Neural cell (in vitro differentiated cells): Measurements from ENCODE around the gene PPOX. TPM values are rescaled to one million over a fixed set of nuclear protein-coding genes. Genes with fewer than 3 reads are reported as not detected.

Experiments
- H2AFZ ChIP-seq: fragments of 200-600, 300-800 bp; sonication (generic), shearing (Covaris generic); 2 replicates; pipeline ENCODE4 v1.6.0; 2014; ENCODE audit warnings: low read depth, mild to moderate bottlenecking, antibody characterized with exemption, low read length, moderate library complexity
- H3F3A ChIP-seq: fragments of 200-600 bp; shearing (Covaris generic); 2 replicates; pipeline ENCODE4 v1.6.1; 2016; ENCODE audit warnings: mild to moderate bottlenecking, moderate library complexity, mixed read lengths, antibody characterized with exemption, low read length; ENCODE audit not compliant: insufficient read depth, poor library complexity, severe bottlenecking
- H3K27ac ChIP-seq: fragments of 200-600, 300-800 bp; sonication (generic), shearing (Covaris generic); 2 replicates; pipeline ENCODE4 v1.5.1; 2014; ENCODE audit warnings: mild to moderate bottlenecking, low read length, moderate library complexity
- H3K27me3 ChIP-seq: fragments of 300-800, 200-600 bp; sonication (generic), shearing (Covaris generic); 2 replicates; pipeline ENCODE4 v1.6.0; 2014; ENCODE audit warnings: mild to moderate bottlenecking, low read depth, low read length, moderate library complexity; ENCODE audit not compliant: insufficient read depth
- H3K36me3 ChIP-seq: fragments of 300-800, 200-600 bp; sonication (generic), shearing (Covaris generic); 2 replicates; pipeline ENCODE4 v1.5.1; 2014; ENCODE audit warnings: mild to moderate bottlenecking, antibody characterized with exemption, low read length, moderate library complexity; ENCODE audit not compliant: insufficient read depth
- H3K4me2 ChIP-seq: fragments of 300-800, 200-600 bp; sonication (generic), shearing (Covaris generic); 2 replicates; pipeline ENCODE4 v1.6.0; 2014; ENCODE audit warnings: mild to moderate bottlenecking, low read length
- H3K4me3 ChIP-seq: fragments of 300-800, 200-600 bp; sonication (generic), shearing (Covaris generic); 2 replicates; pipeline ENCODE4 v1.5.1; 2014; ENCODE audit warnings: mild to moderate bottlenecking, low read length, moderate library complexity
- H3K79me2 ChIP-seq: fragments of 200-600 bp; shearing (Covaris generic); replicated peaks from 2 replicates; pipeline ENCODE4 v1.6.0; 2014; ENCODE audit warnings: mild to moderate bottlenecking, low read length, moderate library complexity; ENCODE audit not compliant: insufficient read depth
- H3K9ac ChIP-seq: fragments of 300-800, 200-600 bp; sonication (generic), shearing (Covaris generic); 2 replicates; pipeline ENCODE4 v1.6.1; 2016; ENCODE audit warnings: mild to moderate bottlenecking, low read length, mixed read lengths
- H3K9me2 ChIP-seq: fragments of 200-600 bp; shearing (Covaris generic); 2 replicates; pipeline ENCODE4 v1.6.1; 2016; ENCODE audit warnings: mild to moderate bottlenecking, low read length, mixed read lengths; ENCODE audit not compliant: insufficient read depth
- H3K9me3 ChIP-seq: fragments of 200-600, 300-800 bp; sonication (generic), shearing (Covaris generic); 2 replicates; pipeline ENCODE4 v1.6.1; 2016; ENCODE audit warnings: mild to moderate bottlenecking, mixed run types, low read length, moderate library complexity, mixed read lengths
- H4K20me1 ChIP-seq: fragments of 200-600 bp; shearing (Covaris generic); 2 replicates; pipeline ENCODE4 v1.6.1; 2016; ENCODE audit warnings: mild to moderate bottlenecking, mixed run types; ENCODE audit not compliant: insufficient read depth
- EP300 ChIP-seq: fragments of 450-650 bp; conservative IDR thresholded peaks from 2 replicates; pipeline ENCODE4 v1.6.1; 2014; ENCODE audit warnings: antibody characterized with exemption, mild to moderate bottlenecking, moderate library complexity; ENCODE audit not compliant: poor library complexity, severe bottlenecking
- EZH2 ChIP-seq: fragments of 200-600, 300-800 bp; shearing (Covaris generic), sonication (generic); IDR thresholded peaks from 2 replicates; pipeline ENCODE4 v1.6.1; 2014; ENCODE audit warnings: antibody characterized with exemption, low read length, borderline replicate concordance, mild to moderate bottlenecking; ENCODE audit not compliant: insufficient read depth, poor library complexity, severe bottlenecking
- MXI1 ChIP-seq: fragments of 450-650 bp; conservative IDR thresholded peaks from 2 replicates; pipeline ENCODE4 v1.6.1; 2014; ENCODE audit warnings: antibody characterized with exemption, mild to moderate bottlenecking; ENCODE audit not compliant: poor library complexity, severe bottlenecking
- POLR2AphosphoS5 ChIP-seq: IDR thresholded peaks from 2 replicates; pipeline ENCODE4 v1.6.1; 2012
- RAD21 ChIP-seq: fragments of 450-650 bp; conservative IDR thresholded peaks from 2 replicates; pipeline ENCODE4 v1.6.1; 2014; ENCODE audit warnings: antibody characterized with exemption, mild to moderate bottlenecking, moderate library complexity
- SMC3 ChIP-seq: fragments of 450-650 bp; conservative IDR thresholded peaks from 2 replicates; pipeline ENCODE4 v1.6.1; 2014; ENCODE audit warnings: antibody characterized with exemption, mild to moderate bottlenecking, moderate library complexity; ENCODE audit not compliant: poor library complexity
- TAF1 ChIP-seq: IDR thresholded peaks from 2 replicates; pipeline ENCODE4 v1.6.1; 2012; ENCODE audit warnings: low read depth
- polyA plus RNA-seq: library from polyadenylated mRNA; depleted of rRNA; stranded (reverse); fragments of >200 nt; gene quantifications from 2 replicates; pipeline ENCODE4 v1.2.3, GENCODE V29; 2014
- TF ChIP-seq, protein P1 (sequence below): IDR thresholded peaks from 2 replicates; pipeline ENCODE4 v1.6.1; 2012; ENCODE audit warnings: borderline replicate concordance
- TF ChIP-seq, protein P2 (sequence below): fragments of 450-650 bp; IDR thresholded peaks from 2 replicates; pipeline ENCODE4 v1.5.1; 2014; ENCODE audit warnings: antibody characterized with exemption, mild to moderate bottlenecking, moderate library complexity; ENCODE audit not compliant: poor library complexity, severe bottlenecking

The PPOX gene
- polyA plus RNA-seq, 1 donor from 2014 or later = 93.9 TPM

DNA sequence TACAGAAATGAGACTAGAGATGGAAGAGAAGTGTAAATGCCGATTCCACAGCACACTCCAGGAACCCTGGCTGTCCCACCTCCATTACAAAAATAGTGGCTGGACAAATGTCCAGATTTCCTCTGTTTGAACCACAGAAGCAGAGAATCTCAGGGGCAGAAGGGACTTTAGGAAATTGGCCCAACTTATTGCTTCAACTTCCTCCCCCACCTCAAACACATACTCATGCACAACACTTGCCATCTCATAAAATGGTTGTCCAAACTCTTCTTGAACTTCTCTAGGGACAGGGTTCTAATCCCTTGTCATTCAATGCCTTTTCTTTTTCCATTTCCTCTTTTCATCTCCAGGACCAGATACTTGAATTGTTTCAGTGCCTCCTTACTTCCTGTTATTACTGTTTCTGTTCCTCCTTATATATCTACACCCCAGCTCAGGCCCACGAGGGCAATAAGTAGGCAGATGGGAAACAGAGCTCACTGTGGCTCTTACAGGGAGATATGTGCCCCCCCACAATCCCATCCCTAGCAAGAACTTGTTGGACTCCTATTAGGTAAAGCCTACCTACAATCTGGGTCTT is 19.6 kb downstream of the PPOX start:
- H3K79me2 ChIP-seq = no peaks in the 10 kb centered on the region
- H3K27ac ChIP-seq = no peak overlapping the region
- no peak overlapping the region for H3K9ac ChIP-seq
- H2AFZ ChIP-seq = no peak overlapping the region
- H3K4me3 ChIP-seq = no peak overlapping the region
- H4K20me1 ChIP-seq = no peaks in the 10 kb centered on the region
- H3K27me3 ChIP-seq = no peaks in the 10 kb centered on the region
- H3F3A ChIP-seq = no peaks in the 10 kb centered on the region
- H3K9me3 ChIP-seq = no peaks in the 10 kb centered on the region
- H3K4me2 ChIP-seq = no peak overlapping the region
- TF ChIP-seq SMC3 = no peak
- TF ChIP-seq EZH2 = no peak
- no peak for TF ChIP-seq RAD21
- TF ChIP-seq, protein P1, sequence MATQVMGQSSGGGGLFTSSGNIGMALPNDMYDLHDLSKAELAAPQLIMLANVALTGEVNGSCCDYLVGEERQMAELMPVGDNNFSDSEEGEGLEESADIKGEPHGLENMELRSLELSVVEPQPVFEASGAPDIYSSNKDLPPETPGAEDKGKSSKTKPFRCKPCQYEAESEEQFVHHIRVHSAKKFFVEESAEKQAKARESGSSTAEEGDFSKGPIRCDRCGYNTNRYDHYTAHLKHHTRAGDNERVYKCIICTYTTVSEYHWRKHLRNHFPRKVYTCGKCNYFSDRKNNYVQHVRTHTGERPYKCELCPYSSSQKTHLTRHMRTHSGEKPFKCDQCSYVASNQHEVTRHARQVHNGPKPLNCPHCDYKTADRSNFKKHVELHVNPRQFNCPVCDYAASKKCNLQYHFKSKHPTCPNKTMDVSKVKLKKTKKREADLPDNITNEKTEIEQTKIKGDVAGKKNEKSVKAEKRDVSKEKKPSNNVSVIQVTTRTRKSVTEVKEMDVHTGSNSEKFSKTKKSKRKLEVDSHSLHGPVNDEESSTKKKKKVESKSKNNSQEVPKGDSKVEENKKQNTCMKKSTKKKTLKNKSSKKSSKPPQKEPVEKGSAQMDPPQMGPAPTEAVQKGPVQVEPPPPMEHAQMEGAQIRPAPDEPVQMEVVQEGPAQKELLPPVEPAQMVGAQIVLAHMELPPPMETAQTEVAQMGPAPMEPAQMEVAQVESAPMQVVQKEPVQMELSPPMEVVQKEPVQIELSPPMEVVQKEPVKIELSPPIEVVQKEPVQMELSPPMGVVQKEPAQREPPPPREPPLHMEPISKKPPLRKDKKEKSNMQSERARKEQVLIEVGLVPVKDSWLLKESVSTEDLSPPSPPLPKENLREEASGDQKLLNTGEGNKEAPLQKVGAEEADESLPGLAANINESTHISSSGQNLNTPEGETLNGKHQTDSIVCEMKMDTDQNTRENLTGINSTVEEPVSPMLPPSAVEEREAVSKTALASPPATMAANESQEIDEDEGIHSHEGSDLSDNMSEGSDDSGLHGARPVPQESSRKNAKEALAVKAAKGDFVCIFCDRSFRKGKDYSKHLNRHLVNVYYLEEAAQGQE = no peak
- no peak for TF ChIP-seq POLR2AphosphoS5
- no peak for TF ChIP-seq TAF1
- no peak for TF ChIP-seq MXI1
- TF ChIP-seq EP300 = no peak
- TF ChIP-seq, protein P2, sequence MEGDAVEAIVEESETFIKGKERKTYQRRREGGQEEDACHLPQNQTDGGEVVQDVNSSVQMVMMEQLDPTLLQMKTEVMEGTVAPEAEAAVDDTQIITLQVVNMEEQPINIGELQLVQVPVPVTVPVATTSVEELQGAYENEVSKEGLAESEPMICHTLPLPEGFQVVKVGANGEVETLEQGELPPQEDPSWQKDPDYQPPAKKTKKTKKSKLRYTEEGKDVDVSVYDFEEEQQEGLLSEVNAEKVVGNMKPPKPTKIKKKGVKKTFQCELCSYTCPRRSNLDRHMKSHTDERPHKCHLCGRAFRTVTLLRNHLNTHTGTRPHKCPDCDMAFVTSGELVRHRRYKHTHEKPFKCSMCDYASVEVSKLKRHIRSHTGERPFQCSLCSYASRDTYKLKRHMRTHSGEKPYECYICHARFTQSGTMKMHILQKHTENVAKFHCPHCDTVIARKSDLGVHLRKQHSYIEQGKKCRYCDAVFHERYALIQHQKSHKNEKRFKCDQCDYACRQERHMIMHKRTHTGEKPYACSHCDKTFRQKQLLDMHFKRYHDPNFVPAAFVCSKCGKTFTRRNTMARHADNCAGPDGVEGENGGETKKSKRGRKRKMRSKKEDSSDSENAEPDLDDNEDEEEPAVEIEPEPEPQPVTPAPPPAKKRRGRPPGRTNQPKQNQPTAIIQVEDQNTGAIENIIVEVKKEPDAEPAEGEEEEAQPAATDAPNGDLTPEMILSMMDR = no peak
- H3K36me3 ChIP-seq = no peaks in the 10 kb centered on the region
- H3K9me2 ChIP-seq = no peaks in the 10 kb centered on the region

DNA sequence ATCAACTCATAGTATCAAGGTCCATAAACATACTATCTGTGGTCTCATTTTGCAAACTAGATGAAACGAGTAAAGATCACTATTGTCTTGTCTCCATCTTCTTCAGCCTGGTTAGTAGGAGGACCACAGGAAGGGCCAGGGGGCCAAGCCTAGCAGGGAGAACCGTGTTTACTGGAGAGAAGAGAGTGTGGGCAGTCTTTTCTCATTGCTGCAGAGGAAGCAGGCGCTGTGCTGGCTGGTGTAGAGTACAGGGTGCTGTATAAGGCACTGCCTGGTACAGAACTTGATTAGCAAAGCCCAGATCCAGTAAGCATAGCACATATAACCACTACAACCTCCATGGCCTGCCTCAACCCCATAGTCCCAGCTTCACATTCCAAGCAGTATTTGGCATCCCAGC is 21.1 kb downstream of the PPOX start:
- Histone ChIP-seq H2AFZ (no peak overlapping the region), H3K4me3 (no peak overlapping the region), H3F3A (no peaks in the 10 kb centered on the region), H3K9ac (no peak overlapping the region), H4K20me1 (no peaks in the 10 kb centered on the region), H3K27me3 (no peaks in the 10 kb centered on the region), H3K9me3 (no peaks in the 10 kb centered on the region), H3K4me2 (no peak overlapping the region), H3K79me2 (no peaks in the 10 kb centered on the region), H3K9me2 (no peaks in the 10 kb centered on the region), H3K36me3 (no peaks in the 10 kb centered on the region), H3K27ac (no peak overlapping the region)
- TF ChIP-seq RAD21 = no peak
- TF ChIP-seq MXI1 = no peak
- no peak for TF ChIP-seq SMC3
- TF ChIP-seq, protein P2 = no peak
